GM19238 (cell line): ENCODE measurements around the gene CMTR1.

ENCODE experiments used
- DNase-seq: peaks from one replicate; pipeline ENCODE4 v3.0.0; 2011; ENCODE audit warnings: low spot score; ENCODE audit not compliant: insufficient read length

The CMTR1 gene

GRCh38 chr6:37531026-37531425 is 98.0 kb downstream of the CMTR1 start:
- DNase-seq = no peak
